ENCODE data around the gene PLB1. TPM values are rescaled to one million over a fixed set of nuclear protein-coding genes. Genes with fewer than 3 reads are reported as not detected.

The PLB1 gene
- total and polyA plus RNA-seq, 2 experiments from 2014 or later, result 0.11 to 0.44 TPM

DNA sequence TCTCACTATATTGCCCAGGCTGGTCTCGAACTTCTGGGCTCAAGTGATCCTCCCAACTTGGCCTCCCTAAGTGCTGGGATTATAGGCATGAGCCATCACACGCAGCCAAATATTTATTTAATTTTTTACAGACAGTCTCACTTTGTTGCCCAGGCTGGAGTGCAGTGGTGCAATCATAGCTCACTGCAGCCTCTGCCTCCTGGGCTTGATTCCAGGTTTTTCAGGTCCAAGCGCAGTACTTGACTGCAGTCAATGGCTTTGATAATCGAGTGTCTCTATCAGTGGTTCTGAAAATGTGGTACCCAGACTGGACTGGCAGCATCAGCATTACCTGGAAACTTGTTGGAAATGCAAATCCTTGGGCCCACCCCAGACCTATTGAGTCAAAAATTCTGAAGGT is 63.1 kb downstream of the PLB1 start:
- no peaks in the 10 kb centered on the region for H3K36me3 ChIP-seq (ENCODE audit: low read depth)
- 36 to 43% methylated on average over 4 of the region's 4 CpGs for WGBS, 2 experiments (ENCODE audit: low coverage in 1 of 2, low lambda C conversion rate in 2 of 2, missing lambda C conversion rate in 2 of 2)
- H3K9ac ChIP-seq, result no peak overlapping the region
- no peaks in the 10 kb centered on the region for H3F3A ChIP-seq (ENCODE audit: insufficient read depth)
- no peak overlapping the region for H3K27ac ChIP-seq
- H3K9me2 ChIP-seq (ENCODE audit: insufficient read depth), result no peaks in the 10 kb centered on the region
- TF ChIP-seq EZH2phosphoT487 (IDR thresholded peaks at IDR 0.05; ENCODE audit: insufficient read depth, low read depth) (no peak), EZH2 (IDR thresholded peaks at IDR 0.05; ENCODE audit: insufficient read depth, poor library complexity, severe bottlenecking) (no peak)
- no peaks in the 10 kb centered on the region for H3K9me3 ChIP-seq (ENCODE audit: low read depth)
- H3K4me1 ChIP-seq (ENCODE audit: insufficient read depth), result no peaks in the 10 kb centered on the region
- no peaks in the 10 kb centered on the region for H3K79me2 ChIP-seq (ENCODE audit: insufficient read depth)
- H3K27me3 ChIP-seq (replicated peaks; ENCODE audit: insufficient read depth), result no peaks in the 10 kb centered on the region
- no peak overlapping the region for H3K4me2 ChIP-seq (ENCODE audit: unreplicated experiment)
- H3K4me3 ChIP-seq, result no peak overlapping the region
- DNase-seq, result no peak
- no peaks in the 10 kb centered on the region for H4K20me1 ChIP-seq (ENCODE audit: insufficient read depth)
- H2AFZ ChIP-seq, result no peak overlapping the region
- in situ Hi-C loops (cut with MboI), result no loop called here

DNA sequence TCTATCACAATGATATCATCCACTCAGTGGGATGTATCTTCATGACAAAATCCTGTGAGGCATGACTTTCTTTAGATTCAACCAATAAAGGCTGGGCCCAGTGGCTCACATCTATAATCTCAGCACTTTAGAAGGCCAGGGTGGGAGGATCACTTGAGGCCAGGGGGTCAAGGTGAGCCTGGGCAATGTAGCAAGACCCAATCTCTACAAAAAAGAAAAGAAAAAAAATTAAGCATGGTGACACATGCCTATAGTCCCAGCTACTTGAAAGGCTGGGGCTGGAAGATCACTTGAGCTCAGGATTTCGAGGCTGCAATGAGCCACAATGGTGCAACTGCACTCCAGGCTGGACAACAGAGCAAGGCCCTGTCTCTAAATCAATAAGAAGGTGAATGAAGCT is 68.0 kb downstream of the PLB1 start:
- no peaks in the 10 kb centered on the region for H3F3A ChIP-seq (ENCODE audit: insufficient read depth)
- H3K27me3 ChIP-seq (replicated peaks; ENCODE audit: insufficient read depth), result no peaks in the 10 kb centered on the region
- WGBS, 2 experiments (ENCODE audit: low coverage in 1 of 2, low lambda C conversion rate in 2 of 2, missing lambda C conversion rate in 2 of 2), result 80 to 84% methylated on average over 1 of the region's 1 CpG
- H3K4me2 ChIP-seq (ENCODE audit: unreplicated experiment), result no peak overlapping the region
- in situ Hi-C loops (cut with MboI), result no loop called here
- H3K79me2 ChIP-seq (ENCODE audit: insufficient read depth), result no peaks in the 10 kb centered on the region
- no peak for TF ChIP-seq EZH2phosphoT487 (IDR thresholded peaks at IDR 0.05; ENCODE audit: insufficient read depth, low read depth)
- TF ChIP-seq EZH2 (IDR thresholded peaks at IDR 0.05; ENCODE audit: insufficient read depth, poor library complexity, severe bottlenecking), result no peak
- H4K20me1 ChIP-seq (ENCODE audit: insufficient read depth), result no peaks in the 10 kb centered on the region
- H3K9ac ChIP-seq, result no peak overlapping the region
- no peaks in the 10 kb centered on the region for H3K9me3 ChIP-seq (ENCODE audit: low read depth)
- no peaks in the 10 kb centered on the region for H3K9me2 ChIP-seq (ENCODE audit: insufficient read depth)
- H3K4me3 ChIP-seq, result no peak overlapping the region
- no peak overlapping the region for H2AFZ ChIP-seq
- H3K36me3 ChIP-seq (ENCODE audit: low read depth), result no peaks in the 10 kb centered on the region
- no peak for DNase-seq
- no peaks in the 10 kb centered on the region for H3K4me1 ChIP-seq (ENCODE audit: insufficient read depth)
- no peak overlapping the region for H3K27ac ChIP-seq

DNA sequence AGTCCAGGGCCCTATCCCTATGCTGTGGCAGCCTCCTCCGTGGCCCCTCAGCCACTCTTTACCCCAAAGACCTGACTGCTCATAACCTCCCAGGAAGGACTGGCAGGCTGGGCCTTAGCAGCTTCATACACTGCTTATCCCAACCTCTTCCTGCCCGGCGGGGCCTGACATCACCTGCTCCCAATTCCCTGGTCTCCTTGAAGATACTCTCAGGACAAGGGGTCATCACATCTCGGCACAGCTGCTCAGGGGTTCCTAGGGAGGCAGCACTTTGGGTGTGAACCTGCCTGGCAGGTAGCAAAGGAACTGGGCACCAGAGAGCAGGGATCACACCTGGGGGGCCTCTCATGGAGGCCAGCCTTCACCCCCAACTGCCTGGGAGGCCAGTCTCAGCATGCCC is 68.5 kb downstream of the PLB1 start:
- in situ Hi-C loops (cut with MboI), result no loop called here
- Histone ChIP-seq H3F3A (ENCODE audit: insufficient read depth) (no peaks in the 10 kb centered on the region), H4K20me1 (ENCODE audit: insufficient read depth) (no peaks in the 10 kb centered on the region), H3K27me3 (replicated peaks; ENCODE audit: insufficient read depth) (no peaks in the 10 kb centered on the region), H3K9me2 (ENCODE audit: insufficient read depth) (no peaks in the 10 kb centered on the region), H3K4me3 (no peak overlapping the region), H3K4me2 (ENCODE audit: unreplicated experiment) (no peak overlapping the region), H3K27ac (no peak overlapping the region), H3K79me2 (ENCODE audit: insufficient read depth) (no peaks in the 10 kb centered on the region), H3K9ac (no peak overlapping the region), H2AFZ (no peak overlapping the region), H3K36me3 (ENCODE audit: low read depth) (no peaks in the 10 kb centered on the region), H3K9me3 (ENCODE audit: low read depth) (no peaks in the 10 kb centered on the region), H3K4me1 (ENCODE audit: insufficient read depth) (no peaks in the 10 kb centered on the region)
- 83 to 84% methylated on average over 4 of the region's 4 CpGs for WGBS, 2 experiments (ENCODE audit: low coverage in 1 of 2, low lambda C conversion rate in 2 of 2, missing lambda C conversion rate in 2 of 2)
- no peak for DNase-seq
- TF ChIP-seq EZH2phosphoT487 (IDR thresholded peaks at IDR 0.05; ENCODE audit: insufficient read depth, low read depth), result no peak
- no peak for TF ChIP-seq EZH2 (IDR thresholded peaks at IDR 0.05; ENCODE audit: insufficient read depth, poor library complexity, severe bottlenecking)

DNA sequence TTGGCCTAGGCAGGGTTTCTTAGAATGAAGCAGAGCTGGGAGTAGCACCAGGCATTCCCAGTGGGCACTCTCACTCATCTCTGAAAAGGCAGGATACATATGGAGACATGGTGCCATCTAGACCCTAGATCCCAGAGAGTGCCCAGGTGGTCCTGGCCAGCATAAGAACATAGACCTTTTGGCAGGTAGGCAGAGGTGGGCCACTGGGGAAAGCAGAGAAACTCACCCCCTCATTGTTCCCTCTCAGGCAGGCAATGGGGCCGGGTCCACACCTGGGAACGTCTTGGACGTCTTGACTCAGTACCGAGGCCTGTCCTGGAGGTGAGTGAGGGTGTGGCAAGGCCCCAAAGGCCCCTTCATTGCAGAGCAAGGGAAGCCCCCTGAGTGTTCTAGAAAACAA is 69.2 kb downstream of the PLB1 start:
- Histone ChIP-seq H3K36me3 (ENCODE audit: low read depth) (no peaks in the 10 kb centered on the region), H3K79me2 (ENCODE audit: insufficient read depth) (no peaks in the 10 kb centered on the region), H3F3A (ENCODE audit: insufficient read depth) (no peaks in the 10 kb centered on the region), H2AFZ (no peak overlapping the region), H3K4me3 (no peak overlapping the region), H3K9ac (no peak overlapping the region), H4K20me1 (ENCODE audit: insufficient read depth) (no peaks in the 10 kb centered on the region), H3K4me1 (ENCODE audit: insufficient read depth) (no peaks in the 10 kb centered on the region), H3K4me2 (ENCODE audit: unreplicated experiment) (no peak overlapping the region), H3K9me2 (ENCODE audit: insufficient read depth) (no peaks in the 10 kb centered on the region), H3K27ac (no peak overlapping the region), H3K9me3 (ENCODE audit: low read depth) (no peaks in the 10 kb centered on the region), H3K27me3 (replicated peaks; ENCODE audit: insufficient read depth) (no peaks in the 10 kb centered on the region)
- in situ Hi-C loops (cut with MboI), result no loop called here
- no peak for TF ChIP-seq EZH2phosphoT487 (IDR thresholded peaks at IDR 0.05; ENCODE audit: insufficient read depth, low read depth)
- TF ChIP-seq EZH2 (IDR thresholded peaks at IDR 0.05; ENCODE audit: insufficient read depth, poor library complexity, severe bottlenecking), result no peak
- DNase-seq, result no peak
- 68 to 81% methylated on average over 4 of the region's 4 CpGs for WGBS, 2 experiments (ENCODE audit: low coverage in 1 of 2, low lambda C conversion rate in 2 of 2, missing lambda C conversion rate in 2 of 2)

DNA sequence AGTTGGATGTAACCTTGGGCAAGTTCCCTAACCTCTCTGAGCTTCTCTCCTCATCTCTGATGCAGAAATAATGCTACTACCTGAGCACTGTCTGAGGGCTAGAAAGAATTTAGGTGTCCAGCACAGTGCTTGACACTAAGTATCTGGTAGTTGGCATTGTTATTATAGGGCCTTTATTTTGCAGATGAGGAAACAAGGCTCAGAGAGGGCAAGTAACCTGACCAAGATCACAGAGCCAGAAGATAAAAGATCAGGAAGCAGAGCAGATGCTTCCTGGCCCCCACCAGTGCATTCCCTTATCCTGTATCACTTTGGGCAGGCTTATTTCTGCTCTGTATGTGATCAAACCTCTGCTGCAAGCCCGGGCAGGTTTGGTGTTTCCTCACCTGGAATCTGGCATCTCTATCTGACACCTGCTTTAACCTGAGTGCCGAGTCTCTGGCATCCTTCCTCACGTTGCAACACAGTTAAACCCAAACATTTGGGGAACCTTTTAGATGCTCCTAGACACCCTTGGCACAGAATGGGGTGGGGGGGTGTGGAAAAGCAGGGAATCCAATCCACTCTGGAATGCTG is 69.9 kb downstream of the PLB1 start:
- no peaks in the 10 kb centered on the region for H3K27me3 ChIP-seq (replicated peaks; ENCODE audit: insufficient read depth)
- H3K9ac ChIP-seq, result peak overlapping the region; percentile 78; the same call in 1 of the 2 replicates
- in situ Hi-C loops (cut with MboI), result no loop called here
- H3K9me2 ChIP-seq (ENCODE audit: insufficient read depth), result no peaks in the 10 kb centered on the region
- no peaks in the 10 kb centered on the region for H3K4me1 ChIP-seq (ENCODE audit: insufficient read depth)
- no peaks in the 10 kb centered on the region for H3F3A ChIP-seq (ENCODE audit: insufficient read depth)
- no peaks in the 10 kb centered on the region for H3K9me3 ChIP-seq (ENCODE audit: low read depth)
- no peak for DNase-seq
- no peaks in the 10 kb centered on the region for H3K36me3 ChIP-seq (ENCODE audit: low read depth)
- H3K4me3 ChIP-seq, result peak overlapping the region; percentile 91
- no peaks in the 10 kb centered on the region for H3K79me2 ChIP-seq (ENCODE audit: insufficient read depth)
- H3K27ac ChIP-seq, result no peak overlapping the region
- TF ChIP-seq EZH2 (IDR thresholded peaks at IDR 0.05; ENCODE audit: insufficient read depth, poor library complexity, severe bottlenecking) (no peak), EZH2phosphoT487 (IDR thresholded peaks at IDR 0.05; ENCODE audit: insufficient read depth, low read depth) (no peak)
- peak overlapping the region; percentile 98 for H2AFZ ChIP-seq
- 45 to 50% methylated on average over 3 of the region's 3 CpGs for WGBS, 2 experiments (ENCODE audit: low coverage in 1 of 2, low lambda C conversion rate in 2 of 2, missing lambda C conversion rate in 2 of 2)
- H3K4me2 ChIP-seq (ENCODE audit: unreplicated experiment), result peak overlapping the region; percentile 86
- no peaks in the 10 kb centered on the region for H4K20me1 ChIP-seq (ENCODE audit: insufficient read depth)
